ENCODE measurements around the gene CFAP46.

Gene CFAP46

GRCh38 chr10:132786884-132787494 is 155.4 kb downstream of the CFAP46 start:
- H3K4me3 ChIP-seq (ENCODE audit: control insufficient read depth, low read depth, low read length) = no peak overlapping the region
- TF ChIP-seq CTCF (IDR thresholded peaks at IDR 0.05; ENCODE audit: control insufficient read depth, insufficient read depth, low read depth, low read length, missing control alignments) = no peak
- no peak for DNase-seq (ENCODE audit: low read depth)

GRCh38 chr10:132786476-132786883 is 155.9 kb downstream of the CFAP46 start:
- no peak overlapping the region for H3K4me3 ChIP-seq (ENCODE audit: control insufficient read depth, low read depth, low read length)

GRCh38 chr10:132785723-132786475 is 156.5 kb downstream of the CFAP46 start, which contains the start of gene NKX6-2:
Gene NKX6-2, minus strand, starts transcription at chr10:132786147. Its CDS starts 199 bp downstream, at chr10:132785948.
- no peak for TF ChIP-seq CTCF (IDR thresholded peaks at IDR 0.05; ENCODE audit: control insufficient read depth, insufficient read depth, low read depth, low read length, missing control alignments)
- H3K4me3 ChIP-seq (ENCODE audit: control insufficient read depth, low read depth, low read length) = no peak within 1 kb of the TSS
- DNase-seq (ENCODE audit: low read depth) = no peak

More at GRCh38 chr10:132786476-132786883, 155.9 kb downstream of the CFAP46 start:
- DNase-seq (ENCODE audit: low read depth) = no peak
- no peak for TF ChIP-seq CTCF (IDR thresholded peaks at IDR 0.05; ENCODE audit: control insufficient read depth, insufficient read depth, low read depth, low read length, missing control alignments)

- no peak overlapping the region for H3K4me3 ChIP-seq (ENCODE audit: control insufficient read depth, low read depth, low read length)
- no peak for TF ChIP-seq CTCF (IDR thresholded peaks at IDR 0.05; ENCODE audit: control insufficient read depth, insufficient read depth, low read depth, low read length, missing control alignments)
- no peak for DNase-seq (ENCODE audit: low read depth)
Observed at GRCh38 chr10:132784866-132785722, 157.3 kb downstream of the CFAP46 start.

- no peak overlapping the region for H3K4me3 ChIP-seq (ENCODE audit: control insufficient read depth, low read depth, low read length)
- no peak for DNase-seq (ENCODE audit: low read depth)
- TF ChIP-seq CTCF (IDR thresholded peaks at IDR 0.05; ENCODE audit: control insufficient read depth, insufficient read depth, low read depth, low read length, missing control alignments) = no peak
Observed at GRCh38 chr10:132783940-132784865, 158.2 kb downstream of the CFAP46 start.
